A549 (cell line): ENCODE results near the gene KRI1. TPM values are rescaled to one million over a fixed set of nuclear protein-coding genes. Genes with fewer than 3 reads are reported as not detected.
"Not testable (repeated sequence)": the region's sequence is repeated elsewhere in the genome, so short reads cannot be mapped to it uniquely, and the experiment has no call there.

Source experiments
- ATAC-seq, 2 experiments: fragments of 200-7000 bp in 1 of 2; fragments of >200 bp in 1 of 2; cut with Nextera tagmentation in 1 of 2; cut with Tn5 transposase in 1 of 2; 3 replicates each; pipeline versions ENCODE4 v1.8.0 to v1.9.1; 2018 to 2020; ENCODE audit warnings: mild to moderate bottlenecking in 1 of 2, moderate library complexity in 1 of 2
- CTCF ChIA-PET: fragments of 300-600 bp; sonication (Branson Sonifier 250); formaldehyde crosslinking; extraction: SDS; loops from one replicate; lab custom pipeline; 2021; ENCODE audit warnings: antibody characterized with exemption, inconsistent platforms; lab: Yijun Ruan, JAX
- POLR2A ChIA-PET: fragments of 350-600 bp; formaldehyde crosslinking; extraction: SDS; loops from one replicate; lab custom pipeline; 2021; ENCODE audit warnings: antibody characterized with exemption, inconsistent platforms; lab: Yijun Ruan, JAX
- DNase-seq, 2 experiments: peaks; one replicate each; pipeline versions ENCODE4 v3.0.0 to v3.0.0-alpha.2; 2011 to 2016; ENCODE audit warnings: low read depth in 1 of 2, low spot score in 1 of 2
- FAIRE-seq: peaks from 2 replicates; lab custom pipeline; 2011; peaks lifted over from hg19 to GRCh38; lab: Jason Lieb, UNC
- H3K27ac ChIP-seq, 2 experiments: fragments of >200 bp; sonication (Bioruptor Twin); formaldehyde crosslinking; 3 replicates each; pipeline ENCODE4 v1.5.1; 2016 to 2017
- H3K4me1 ChIP-seq: fragments of >200 bp; sonication (Bioruptor Twin); formaldehyde crosslinking; 3 replicates; pipeline ENCODE4 v1.6.1; 2016
- H3K4me2 ChIP-seq: fragments of >200 bp; sonication (Bioruptor Twin); formaldehyde crosslinking; 3 replicates; pipeline ENCODE4 v1.6.1; 2016
- H3K4me3 ChIP-seq: fragments of >200 bp; sonication (Bioruptor Twin); formaldehyde crosslinking; 3 replicates; pipeline ENCODE4 v1.5.1; 2016
- H3K9me3 ChIP-seq: fragments of >200 bp; sonication (Bioruptor Twin); formaldehyde crosslinking; 3 replicates; pipeline ENCODE4 v1.6.1; 2016
- ATOH8 ChIP-seq: fragments of 250-450 bp; sonication (Bioruptor Pico); IDR thresholded peaks from 2 replicates; pipeline ENCODE4 v1.5.0; 2020; ENCODE audit warnings: low read depth, mild to moderate bottlenecking, moderate library complexity
- BHLHE40 ChIP-seq: IDR thresholded peaks from 2 replicates; pipeline ENCODE4 v1.6.1; 2012; ENCODE audit warnings: low read depth, low read length, inconsistent platforms
- EHMT2 ChIP-seq: fragments of 200-600 bp; sonication (generic); IDR thresholded peaks from 2 replicates; pipeline ENCODE4 v1.6.1; 2016; ENCODE audit warnings: antibody characterized with exemption, low read depth, mild to moderate bottlenecking, moderate library complexity
- ESRRA ChIP-seq: fragments of 150-350 bp; IDR thresholded peaks from 2 replicates; pipeline ENCODE4 v1.6.1; 2014; ENCODE audit warnings: mild to moderate bottlenecking, low read length, borderline replicate concordance
- FOXS1 ChIP-seq: fragments of 250-450 bp; sonication (Bioruptor Pico); IDR thresholded peaks from 2 replicates; pipeline ENCODE4 v1.5.0; 2020; ENCODE audit warnings: mild to moderate bottlenecking, moderate library complexity
- HDAC2 ChIP-seq: fragments of 200-600 bp; sonication (generic); IDR thresholded peaks from 2 replicates; pipeline ENCODE4 v1.6.1; 2016
- HES2 ChIP-seq: fragments of >200 bp; sonication (Bioruptor Twin); formaldehyde crosslinking; IDR thresholded peaks from 2 replicates; pipeline ENCODE4 v1.6.1; 2016
- HOXA7 ChIP-seq: fragments of 250-450 bp; sonication (Bioruptor Pico); IDR thresholded peaks from 2 replicates; pipeline ENCODE4 v1.5.0; 2020; ENCODE audit warnings: mild to moderate bottlenecking, moderate library complexity
- HOXB13 ChIP-seq: fragments of 250-450 bp; sonication (Bioruptor Pico); IDR thresholded peaks from 2 replicates; pipeline ENCODE4 v1.5.0; 2020; ENCODE audit warnings: low read depth, mild to moderate bottlenecking, moderate library complexity
- HOXB5 ChIP-seq: fragments of 250-450 bp; sonication (Bioruptor Pico); IDR thresholded peaks from 2 replicates; pipeline ENCODE4 v1.5.0; 2020; ENCODE audit warnings: mild to moderate bottlenecking, moderate library complexity
- JUN ChIP-seq, 2 experiments: fragments of >200 bp; sonication (Bioruptor Twin); formaldehyde crosslinking; IDR thresholded peaks; 2 replicates in 1 of 2; 3 replicates in 1 of 2; pipeline ENCODE4 v1.6.1; 2016 to 2017
- JUNB ChIP-seq: fragments of >200 bp; sonication (Bioruptor Twin); formaldehyde crosslinking; IDR thresholded peaks from 2 replicates; pipeline ENCODE4 v1.6.1; 2016
- KDM1A ChIP-seq: fragments of 200-600 bp; sonication (generic); IDR thresholded peaks from 2 replicates; pipeline ENCODE4 v1.6.1; 2016; ENCODE audit warnings: low read depth, mild to moderate bottlenecking
- MYC ChIP-seq: IDR thresholded peaks from 2 replicates; pipeline ENCODE4 v1.6.1; 2012; ENCODE audit warnings: mild to moderate bottlenecking, inconsistent platforms, low read length, improper control_type of control experiment, borderline replicate concordance
- NFE2L2 ChIP-seq: fragments of 150-350 bp; conservative IDR thresholded peaks from 2 replicates; pipeline ENCODE4 v1.6.1; 2014; ENCODE audit warnings: low read length
- PBX3 ChIP-seq: IDR thresholded peaks from 2 replicates; pipeline ENCODE4 v1.6.1; 2012
- RAD21 ChIP-seq, 2 experiments: fragments of >200 bp in 1 of 2; sonication (Bioruptor Twin) in 1 of 2; formaldehyde crosslinking in 1 of 2; IDR thresholded peaks in 1 of 2; conservative IDR thresholded peaks in 1 of 2; 2 replicates in 1 of 2; 3 replicates in 1 of 2; pipeline ENCODE4 v1.6.1; 2012 to 2018; ENCODE audit warnings: inconsistent platforms in 1 of 2
- RARB ChIP-seq: fragments of 250-450 bp; sonication (Bioruptor Pico); IDR thresholded peaks from 2 replicates; pipeline ENCODE4 v1.8.0; 2021; ENCODE audit warnings: mild to moderate bottlenecking, moderate library complexity
- REST ChIP-seq: fragments of 200-600 bp; sonication (generic); IDR thresholded peaks from 2 replicates; pipeline ENCODE4 v1.6.1; 2016; ENCODE audit warnings: antibody characterized with exemption, mild to moderate bottlenecking, moderate library complexity
- RFX5 ChIP-seq: fragments of 450-650 bp; IDR thresholded peaks from 2 replicates; pipeline ENCODE4 v1.7.1; 2014; ENCODE audit warnings: antibody characterized with exemption, mild to moderate bottlenecking, moderate library complexity
- SMC3 ChIP-seq: fragments of >200 bp; sonication (Bioruptor Twin); formaldehyde crosslinking; IDR thresholded peaks from 3 replicates; pipeline ENCODE4 v1.6.1; 2018; ENCODE audit warnings: inconsistent platforms
- TFCP2L1 ChIP-seq: fragments of 250-450 bp; sonication (Bioruptor Pico); IDR thresholded peaks from 2 replicates; pipeline ENCODE4 v1.5.0; 2021; ENCODE audit warnings: mild to moderate bottlenecking
- ZC3H11A ChIP-seq: fragments of 450-650 bp; IDR thresholded peaks from 2 replicates; pipeline ENCODE4 v1.6.1; 2014; ENCODE audit warnings: antibody characterized with exemption, mild to moderate bottlenecking
- ZFP36 ChIP-seq: fragments of 450-650 bp; IDR thresholded peaks from 2 replicates; pipeline ENCODE4 v1.6.1; 2014; ENCODE audit warnings: borderline replicate concordance; ENCODE audit not compliant: partially characterized antibody
- ZNF302 ChIP-seq: fragments of 250-450 bp; sonication (Bioruptor Pico); IDR thresholded peaks from 2 replicates; pipeline ENCODE4 v1.9.0; 2021; ENCODE audit warnings: inconsistent platforms, mild to moderate bottlenecking, moderate library complexity
- WGBS: methylation state at CpG from one replicate; pipeline ENCODE4 v1.1.6; 2017; ENCODE audit errors: missing lambda C conversion rate; 5-methylcytosine and 5-hydroxymethylcytosine counted together
- polyA plus RNA-seq, 4 experiments: library from polyadenylated mRNA; depleted of rRNA in 3 of 4; stranded (reverse); fragments of >200 nt; fragmentation: RNase III in 1 of 4; extraction: RNeasy Plus Mini Kit Qiagen cat#74134 plus additional on column Dnase treatment in 1 of 4; gene quantifications; 2 replicates in 3 of 4; 3 replicates in 1 of 4; pipeline ENCODE4 v1.2.3, GENCODE V29; 2011 to 2017

Gene KRI1
- polyA plus RNA-seq, 2 of the 4 experiments (the other 2 are of a cell fraction) = 21.6 to 25.6 TPM

GRCh38 chr19:10574462-10574861, 8.7 kb upstream of the KRI1 start:
- no peak overlapping the region for H3K4me3 ChIP-seq
- no peaks in the 10 kb centered on the region for H3K9me3 ChIP-seq
- POLR2A ChIA-PET = no interaction called here
- CTCF ChIA-PET = interaction anchor here (2.9 to 5.5 kb wide), 2 partner anchors 71 to 91 kb away, joined by 9 to 31 read pairs; no protein-coding TSS in a partner anchor
- H3K4me1 ChIP-seq = 0 out of 3 replicates have a peak, but pooled peaks cover 12% of the 10 kb centered on the region
- no peak overlapping the region for H3K27ac ChIP-seq
- H3K4me2 ChIP-seq = no peak overlapping the region
- DNase-seq = no peak
- no peak for FAIRE-seq
- 89% methylated on average over 8 of the region's 8 CpGs for WGBS
- ATAC-seq = no peak
- TF ChIP-seq RAD21 (conservative IDR thresholded peaks at IDR 0.05 in 1 of 2, IDR thresholded peaks at IDR 0.05 in 1 of 2) (no peak), ZC3H11A (no peak), RARB (CRISPR knock-in tag) (no peak), NFE2L2 (no peak), ATOH8 (CRISPR knock-in tag) (no peak), ESRRA (no peak), PBX3 (no peak)
- TF ChIP-seq, all 56 proteins: peak for 0

GRCh38 chr19:10573793-10574192, 8.0 kb upstream of the KRI1 start:
- 0 out of 3 replicates have a peak, but pooled peaks cover 12% of the 10 kb centered on the region for H3K4me1 ChIP-seq
- H3K4me2 ChIP-seq, FAIRE-seq, H3K27ac ChIP-seq, H3K4me3 ChIP-seq, H3K9me3 ChIP-seq, ATAC-seq, DNase-seq, POLR2A ChIA-PET: not testable (repeated sequence)
- 86% methylated on average over 6 of the region's 6 CpGs for WGBS
- CTCF ChIA-PET = interaction anchor here (1.1 to 5.5 kb wide), 4 partner anchors 63 to 90 kb away, joined by 3 to 31 read pairs (median 6); no protein-coding TSS in a partner anchor

- FAIRE-seq = no peak
- TF ChIP-seq JUNB = no peak
- TF ChIP-seq MYC = peak; percentile 25; the same call in 1 of the 2 replicates
- TF ChIP-seq REST = peak; percentile 48
- no peak for TF ChIP-seq ZFP36
- peak; percentile 97 for TF ChIP-seq RFX5
- TF ChIP-seq FOXS1 (CRISPR knock-in tag) = no peak
- TF ChIP-seq EHMT2 = no peak
- TF ChIP-seq HDAC2 = 0 out of 2 replicates have a peak, but pooled peaks have one; percentile 37
- TF ChIP-seq HES2 = no peak
- no peak for TF ChIP-seq ZC3H11A
- no peak for TF ChIP-seq ZNF302 (CRISPR knock-in tag)
- TF ChIP-seq JUN (IDR thresholded peaks at IDR 0.05) = peak in 1 of 2 experiments; percentile 19; a peak in 1 of 5 replicates
- 0 out of 2 replicates have a peak, but pooled peaks have one; percentile 42 for TF ChIP-seq RARB (CRISPR knock-in tag)
- peak; percentile 46; the same call in 1 of the 2 replicates for TF ChIP-seq ATOH8 (CRISPR knock-in tag)
- TF ChIP-seq SMC3 = no peak
- TF ChIP-seq TFCP2L1 = no peak
- peak; percentile 42; the same call in 1 of the 2 replicates for TF ChIP-seq HOXA7 (CRISPR knock-in tag)
- TF ChIP-seq HOXB13 = 0 out of 2 replicates have a peak, but pooled peaks have one; percentile 68
- TF ChIP-seq BHLHE40 = no peak
- TF ChIP-seq HOXB5 (CRISPR knock-in tag) = no peak
- TF ChIP-seq KDM1A = no peak
Measured at GRCh38 chr19:10568826-10569651, 3.2 kb upstream of the KRI1 start, which contains the start of gene CDKN2D. Gene CDKN2D (minus strand): TSS chr19:10568979. CDS start chr19:10568653, 326 bp downstream.

More at GRCh38 chr19:10568826-10569651, 3.2 kb upstream of the KRI1 start, which contains the start of gene CDKN2D:
- peaks cover 28% of the 10 kb centered on the region for H3K4me1 ChIP-seq
- POLR2A ChIA-PET = no interaction called here
- H3K27ac ChIP-seq = peak within 1 kb of the TSS; percentile 78 to 89
- 2% methylated on average over 44 of the region's 71 CpGs for WGBS
- H3K4me3 ChIP-seq = peak within 1 kb of the TSS; percentile 88
- peak; percentile 69 to 99 for DNase-seq
- peak within 1 kb of the TSS; percentile 91 for H3K4me2 ChIP-seq
- CTCF ChIA-PET = interaction anchor here (1.1 to 5.5 kb wide), 7 partner anchors 12 to 165 kb away, joined by 3 to 31 read pairs (median 4); no protein-coding TSS in a partner anchor
- ATAC-seq = peak; percentile 80 to 91
- H3K9me3 ChIP-seq = no peaks in the 10 kb centered on the region
